Occipital lobe (tissue), 2 donors: ENCODE measurements around the gene SMIM14. TPM values are rescaled to one million over a fixed set of nuclear protein-coding genes. Genes with fewer than 3 reads are reported as not detected.
"Not testable (repeated sequence)": the region's sequence is repeated elsewhere in the genome, so short reads cannot be mapped to it uniquely, and the experiment has no call there.

Source experiments
- DNase-seq: peaks from one replicate; lab custom pipeline; 2025; lab: John Stamatoyannopoulos, UW
- total RNA-seq: library from RNA; depleted of rRNA; stranded (reverse); fragments of >200 nt; gene quantifications from one replicate; pipeline ENCODE4 v1.2.3, GENCODE V29; 2014

SMIM14 gene
- total RNA-seq, 1 donor from 2014 or later, result 59.9 TPM

GRCh38 chr4:39533541-39533940 is 105.1 kb downstream of the SMIM14 start:
- no peak for DNase-seq

GRCh38 chr4:39532237-39532636 is 106.4 kb downstream of the SMIM14 start:
- DNase-seq, result not testable (repeated sequence)

- no peak for DNase-seq
Observed at GRCh38 chr4:39530682-39531081, 108.0 kb downstream of the SMIM14 start.

GRCh38 chr4:39529534-39529933 is 109.1 kb downstream of the SMIM14 start:
- no peak for DNase-seq

DNA sequence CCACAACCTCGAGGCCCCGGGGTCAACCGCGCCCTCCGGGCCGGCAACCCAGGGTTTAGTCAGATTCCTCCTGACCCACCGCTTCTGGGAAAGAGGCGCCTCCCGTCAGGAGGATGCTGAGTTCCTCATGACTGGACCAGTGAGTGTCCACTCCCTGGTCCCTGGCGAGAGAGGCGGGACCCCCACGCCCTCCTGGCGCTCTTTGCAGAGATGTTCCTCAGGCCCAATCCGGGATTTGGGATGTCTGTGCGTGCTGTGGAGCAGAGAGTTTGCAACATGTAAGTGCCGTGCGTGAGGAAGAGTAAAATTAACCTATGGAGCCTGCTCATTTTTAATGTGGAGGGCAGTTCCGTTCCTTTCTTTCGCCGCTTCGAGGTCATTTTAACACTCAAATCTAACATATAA is 110.6 kb downstream of the SMIM14 start:
- no peak for DNase-seq

- peak; percentile 98 for DNase-seq
Observed at GRCh38 chr4:39527296-39528060, 111.2 kb downstream of the SMIM14 start, which contains the start of gene UGDH. Gene UGDH, minus strand, starts transcription at chr4:39527439. Its CDS starts 5,927 bp downstream, at chr4:39521512.

GRCh38 chr4:39526765-39527295 is 111.8 kb downstream of the SMIM14 start:
- no peak for DNase-seq

GRCh38 chr4:39525822-39526690 is 112.6 kb downstream of the SMIM14 start:
- DNase-seq, result no peak

DNA sequence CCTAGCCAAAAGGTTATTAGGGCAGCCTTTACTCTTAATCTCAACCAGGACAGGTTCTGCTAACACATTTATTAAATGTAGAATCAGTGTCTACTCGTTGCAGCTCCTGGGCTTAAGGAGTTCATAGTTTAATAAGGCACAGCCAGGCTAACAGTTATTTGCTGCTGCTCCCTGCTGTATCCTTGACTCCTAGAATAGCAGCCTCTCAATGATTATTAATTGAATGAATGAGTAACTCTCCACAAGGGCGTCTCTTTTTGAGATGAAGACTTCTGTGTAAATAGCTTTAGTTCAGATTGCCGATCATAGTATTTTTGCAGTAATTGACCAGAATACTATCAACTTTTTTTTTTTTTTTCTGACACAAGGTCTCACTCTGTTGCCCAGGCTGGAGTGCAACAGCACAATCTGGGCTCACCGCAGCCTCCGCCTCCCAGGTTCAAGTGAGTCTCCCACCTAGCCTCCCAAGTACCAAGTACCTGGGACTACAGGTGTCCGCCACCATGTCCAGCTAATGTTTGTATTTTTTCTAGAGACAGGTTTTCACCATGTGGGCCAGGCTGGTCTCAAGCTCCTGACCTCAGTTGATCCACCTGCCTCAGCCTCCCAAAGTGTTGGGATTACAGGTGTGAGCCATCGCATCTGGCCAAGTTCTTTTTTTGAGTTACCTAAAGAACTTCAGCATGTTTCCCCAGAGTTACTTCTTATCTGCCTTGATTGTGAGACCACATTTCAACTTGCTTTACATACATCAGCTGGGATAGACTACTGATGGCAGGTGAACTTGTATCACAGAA is 114.3 kb downstream of the SMIM14 start:
- no peak for DNase-seq

- no peak for DNase-seq
Observed at GRCh38 chr4:39522068-39522467, 116.6 kb downstream of the SMIM14 start.

GRCh38 chr4:39521253-39521919 is 117.3 kb downstream of the SMIM14 start:
- no peak for DNase-seq

DNA sequence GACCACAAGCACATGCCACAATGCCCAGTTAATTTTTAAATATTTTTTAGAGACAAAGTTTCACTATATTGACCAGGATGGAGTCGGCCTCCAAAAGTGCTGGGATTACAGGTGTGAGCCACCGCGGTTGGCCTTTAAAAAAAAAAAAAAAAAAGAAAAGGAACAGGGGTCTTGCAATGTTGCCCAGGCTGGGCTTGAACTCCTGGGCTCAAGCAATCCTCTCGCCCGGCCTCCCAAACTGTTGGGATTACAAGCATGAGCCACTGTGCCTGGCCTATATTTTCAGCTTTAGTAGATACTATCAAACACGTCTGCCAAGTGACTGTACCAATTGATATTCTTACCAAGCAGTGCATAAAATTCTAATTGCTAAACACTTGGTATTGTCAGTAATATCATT is 120.2 kb downstream of the SMIM14 start:
- no peak for DNase-seq

DNA sequence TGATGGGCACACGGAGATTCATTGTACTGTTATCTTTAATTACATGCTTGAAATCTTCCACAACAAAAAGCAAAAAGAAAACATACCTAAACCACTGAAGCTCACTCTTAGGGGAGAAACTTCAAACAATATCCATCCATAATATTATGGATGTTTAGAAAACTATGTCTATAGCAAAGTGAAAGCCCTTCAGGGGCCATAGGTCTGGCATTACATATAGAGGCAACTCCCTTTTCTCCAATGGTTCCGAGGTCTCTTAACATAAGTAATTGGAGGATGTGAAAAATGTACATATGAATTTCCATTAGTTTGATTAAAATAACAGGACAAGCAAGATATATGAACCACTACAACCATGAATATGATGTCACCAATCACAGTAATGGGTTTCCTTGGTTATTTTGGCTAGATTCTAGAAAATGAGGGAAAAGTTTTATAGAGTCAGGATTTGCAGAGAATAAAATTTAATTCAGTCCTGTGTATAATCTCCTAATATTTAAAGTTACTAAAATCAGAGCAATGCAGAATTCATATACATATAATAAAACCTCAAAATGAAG is 122.2 kb downstream of the SMIM14 start:
- DNase-seq, result no peak

DNA sequence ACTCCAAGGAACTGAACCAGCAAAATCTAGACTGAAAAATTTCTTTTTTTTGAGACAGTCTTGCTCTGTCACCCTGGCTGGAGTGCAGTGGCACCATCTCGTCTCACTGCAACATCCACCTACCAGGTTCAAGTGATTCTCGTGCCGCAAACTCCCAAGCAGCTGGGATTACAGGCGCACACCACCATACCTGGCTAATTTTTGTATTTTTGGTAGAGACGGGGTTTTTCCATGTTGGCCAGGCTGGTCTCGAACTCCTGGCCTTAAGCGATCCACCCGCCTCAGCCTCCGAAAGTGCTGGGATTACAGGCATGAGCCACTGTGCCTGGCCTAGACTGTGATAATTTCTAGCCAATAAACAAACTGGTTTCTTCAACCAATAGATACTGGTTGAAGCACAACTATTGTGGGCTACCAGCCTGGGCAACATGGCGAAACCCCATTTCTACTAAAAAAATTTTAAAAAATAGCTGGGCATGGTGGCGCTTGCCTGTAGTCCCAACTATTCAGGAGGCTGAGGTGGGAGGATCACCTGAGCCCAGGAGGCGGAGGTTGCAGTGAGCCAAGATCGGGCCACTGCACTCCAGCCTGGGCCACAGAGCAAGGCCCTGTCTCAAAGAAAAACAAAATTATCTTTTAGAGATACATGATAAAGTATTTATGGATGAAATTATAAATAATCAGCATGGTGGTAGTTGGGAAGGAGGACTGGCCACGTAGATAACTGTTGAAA is 122.8 kb downstream of the SMIM14 start:
- DNase-seq, result not testable (repeated sequence)

- no peak for DNase-seq
Observed at GRCh38 chr4:39514888-39515401, 123.7 kb downstream of the SMIM14 start.

GRCh38 chr4:39514266-39514665 is 124.4 kb downstream of the SMIM14 start:
- DNase-seq, result not testable (repeated sequence)

- no peak for DNase-seq
Observed at GRCh38 chr4:39510348-39510929, 128.2 kb downstream of the SMIM14 start.

- DNase-seq, result no peak
Observed at GRCh38 chr4:39505581-39505980, 133.1 kb downstream of the SMIM14 start.

DNA sequence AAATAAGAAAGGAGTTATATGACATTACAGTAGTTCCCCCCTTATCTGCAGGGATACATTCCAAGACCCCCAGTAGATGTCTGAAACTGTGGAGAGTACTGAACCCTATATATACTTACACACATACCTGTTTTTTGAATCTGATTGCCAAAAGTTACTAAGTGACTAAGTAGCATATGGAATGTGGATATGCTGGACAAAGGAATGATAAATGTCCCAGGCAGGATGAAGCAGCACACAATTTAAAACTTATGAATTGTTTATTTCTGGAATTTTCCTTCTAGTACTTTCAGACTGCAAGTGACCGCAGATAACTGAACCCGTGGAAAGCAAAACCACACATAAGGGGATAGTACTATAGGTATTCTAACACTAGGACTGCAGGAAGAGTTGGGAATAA is 134.1 kb downstream of the SMIM14 start:
- no peak for DNase-seq
